ENCODE data around the gene HOXB3. TPM values are rescaled to one million over a fixed set of nuclear protein-coding genes. Genes with fewer than 3 reads are reported as not detected.

The HOXB3 gene
- total RNA-seq, 2 experiments from 2014 or later: 10.5 to 13.6 TPM

- ATAC-seq (ENCODE audit: low read depth) (no peak), DNase-seq (no peak)
- peaks cover 25% of the 10 kb centered on the region for H3K4me1 Mint-ChIP-seq
- no peak overlapping the region for H3K27ac Mint-ChIP-seq
- H3K27me3 Mint-ChIP-seq: peaks cover 27% of the 10 kb centered on the region
- no peak overlapping the region for H3K4me3 Mint-ChIP-seq
- no peaks in the 10 kb centered on the region for H3K9me3 Mint-ChIP-seq
- peaks cover 2% of the 10 kb centered on the region for H3K36me3 Mint-ChIP-seq
- POLR2A ChIA-PET: no interaction called here
Observed at GRCh38 chr17:48559122-48559839, 30.8 kb downstream of the HOXB3 start.

DNA sequence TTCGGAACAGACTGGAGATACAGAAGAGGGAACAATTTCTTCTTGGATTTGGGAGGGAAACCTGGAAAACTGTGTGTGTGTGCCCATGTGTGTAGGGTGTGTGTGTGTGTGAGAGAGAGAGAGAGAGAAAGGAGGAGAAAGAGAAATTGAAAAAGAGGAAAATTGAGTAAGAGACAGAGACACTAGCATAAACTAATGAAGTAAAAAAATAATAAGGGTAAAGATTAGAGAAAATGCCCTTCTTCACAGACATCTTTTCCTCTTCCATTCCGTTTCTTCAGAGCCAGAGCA lies 31.3 kb downstream of the HOXB3 start:
- Mint-ChIP-seq H3K27ac (no peak overlapping the region), H3K4me3 (no peak overlapping the region), H3K4me1 (peaks cover 25% of the 10 kb centered on the region)

GRCh38 chr17:48558057-48558830 lies 31.8 kb downstream of the HOXB3 start:
- POLR2A ChIA-PET: no interaction called here
- DNase-seq (no peak), ATAC-seq (ENCODE audit: low read depth) (no peak)
- Mint-ChIP-seq H3K4me1 (peaks cover 25% of the 10 kb centered on the region), H3K4me3 (no peak overlapping the region), H3K27me3 (peaks cover 21% of the 10 kb centered on the region), H3K36me3 (peaks cover 4% of the 10 kb centered on the region), H3K9me3 (no peaks in the 10 kb centered on the region), H3K27ac (no peak overlapping the region)

More for the DNA sequence above, 31.3 kb downstream of the HOXB3 start:
- no peaks in the 10 kb centered on the region for H3K9me3 Mint-ChIP-seq
- H3K27me3 Mint-ChIP-seq: peaks cover 25% of the 10 kb centered on the region
- no peak for ATAC-seq (ENCODE audit: low read depth)
- POLR2A ChIA-PET: no interaction called here
- peaks cover 2% of the 10 kb centered on the region for H3K36me3 Mint-ChIP-seq
- no peak for DNase-seq

- ATAC-seq (ENCODE audit: low read depth) (no peak), DNase-seq (no peak)
- peaks cover 20% of the 10 kb centered on the region for H3K4me1 Mint-ChIP-seq
- no peaks in the 10 kb centered on the region for H3K9me3 Mint-ChIP-seq
- POLR2A ChIA-PET: no interaction called here
- H3K27me3 Mint-ChIP-seq: peaks cover 17% of the 10 kb centered on the region
- H3K27ac Mint-ChIP-seq: no peak overlapping the region
- H3K36me3 Mint-ChIP-seq: peaks cover 5% of the 10 kb centered on the region
- no peak overlapping the region for H3K4me3 Mint-ChIP-seq
Observed at GRCh38 chr17:48556576-48557401, 33.3 kb downstream of the HOXB3 start.

DNA sequence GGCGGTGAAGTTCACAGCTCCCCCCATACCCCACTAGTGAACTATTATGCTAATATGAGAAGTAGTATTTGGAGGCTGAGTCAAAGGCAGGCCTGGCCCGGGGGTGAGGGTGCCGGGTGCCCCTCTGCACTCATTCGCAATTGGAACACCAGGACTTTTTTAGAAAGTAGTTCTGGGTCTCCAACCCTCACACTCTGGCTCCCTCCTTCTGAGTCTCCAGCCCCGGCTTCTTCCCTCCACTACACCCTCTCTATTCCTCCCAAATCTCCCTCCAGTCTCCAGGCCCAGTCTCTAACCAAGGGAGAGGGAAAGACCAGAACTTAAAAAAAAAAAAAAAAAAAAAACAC lies 33.8 kb downstream of the HOXB3 start:
- peaks cover 5% of the 10 kb centered on the region for H3K36me3 Mint-ChIP-seq
- no peak overlapping the region for H3K27ac Mint-ChIP-seq
- no peaks in the 10 kb centered on the region for H3K9me3 Mint-ChIP-seq
- H3K27me3 Mint-ChIP-seq: peaks cover 17% of the 10 kb centered on the region
- POLR2A ChIA-PET: interaction anchor here (1.2 kb wide), 1 partner anchor 50 kb away, joined by 3 read pairs; no protein-coding TSS in a partner anchor
- H3K4me1 Mint-ChIP-seq: peaks cover 14% of the 10 kb centered on the region
- H3K4me3 Mint-ChIP-seq: no peak overlapping the region
- DNase-seq (no peak), ATAC-seq (ENCODE audit: low read depth) (no peak)

GRCh38 chr17:48555258-48556228 lies 34.5 kb downstream of the HOXB3 start:
- peaks cover 5% of the 10 kb centered on the region for H3K36me3 Mint-ChIP-seq
- peaks cover 17% of the 10 kb centered on the region for H3K27me3 Mint-ChIP-seq
- DNase-seq (no peak), ATAC-seq (ENCODE audit: low read depth) (peak; percentile 45)
- peak overlapping the region; percentile 78 for H3K4me3 Mint-ChIP-seq
- POLR2A ChIA-PET: interaction anchor here (0.9 to 1.2 kb wide), 3 partner anchors 22 to 64 kb away, joined by 3 to 4 read pairs (median 3); no protein-coding TSS in a partner anchor
- H3K4me1 Mint-ChIP-seq: peaks cover 12% of the 10 kb centered on the region
- H3K27ac Mint-ChIP-seq: peak overlapping the region; percentile 63
- H3K9me3 Mint-ChIP-seq: no peaks in the 10 kb centered on the region

DNA sequence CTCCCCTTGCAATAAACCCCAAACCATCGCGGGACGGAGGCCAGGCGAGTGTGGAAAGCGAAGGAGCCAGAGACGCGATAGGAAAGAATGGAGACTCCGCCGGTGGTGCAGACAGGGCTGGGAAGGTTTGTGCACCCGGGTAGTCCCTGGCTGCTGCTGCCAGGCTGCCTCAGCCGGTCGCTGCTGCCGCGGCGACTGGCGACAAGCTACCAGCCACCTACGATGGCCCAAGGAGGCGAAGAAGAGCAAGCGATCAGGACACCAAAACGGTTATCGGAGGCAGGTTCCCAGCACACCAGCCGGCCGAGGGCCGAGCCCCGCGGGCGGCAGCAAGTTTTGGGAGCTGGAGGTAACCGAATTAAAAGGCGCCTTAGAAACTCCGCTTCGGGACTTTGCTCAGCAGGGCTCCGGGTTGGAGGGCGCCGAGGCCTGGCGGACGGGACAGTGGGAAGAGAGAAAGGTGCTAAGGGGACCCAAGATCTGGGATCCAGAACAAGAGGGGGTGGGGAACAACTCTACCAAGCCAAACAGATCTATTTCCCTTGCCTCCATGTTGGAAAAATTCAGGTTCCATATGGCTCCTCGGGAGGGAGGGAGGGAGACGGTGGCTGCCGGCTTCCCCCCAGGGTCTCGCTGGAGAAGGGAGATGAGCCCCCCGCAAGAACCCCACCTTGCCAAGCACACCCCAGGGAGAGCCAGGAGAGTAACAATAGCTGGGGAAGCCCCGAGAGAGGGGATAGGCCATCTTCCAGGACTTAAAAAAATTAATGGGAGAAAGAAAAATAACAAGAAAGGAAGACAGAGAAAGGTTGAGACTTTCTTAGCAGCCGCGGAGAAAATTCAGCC lies 35.4 kb downstream of the HOXB3 start:
- Mint-ChIP-seq H3K4me3 (peak overlapping the region; percentile 78), H3K9me3 (no peaks in the 10 kb centered on the region), H3K36me3 (peaks cover 10% of the 10 kb centered on the region), H3K27ac (peak overlapping the region; percentile 63), H3K4me1 (peaks cover 12% of the 10 kb centered on the region), H3K27me3 (peaks cover 17% of the 10 kb centered on the region)
- no peak for DNase-seq
- POLR2A ChIA-PET: interaction anchor here (0.9 to 1.2 kb wide), 3 partner anchors 23 to 63 kb away, joined by 3 to 4 read pairs (median 3); no protein-coding TSS in a partner anchor
- no peak for ATAC-seq (ENCODE audit: low read depth)

DNA sequence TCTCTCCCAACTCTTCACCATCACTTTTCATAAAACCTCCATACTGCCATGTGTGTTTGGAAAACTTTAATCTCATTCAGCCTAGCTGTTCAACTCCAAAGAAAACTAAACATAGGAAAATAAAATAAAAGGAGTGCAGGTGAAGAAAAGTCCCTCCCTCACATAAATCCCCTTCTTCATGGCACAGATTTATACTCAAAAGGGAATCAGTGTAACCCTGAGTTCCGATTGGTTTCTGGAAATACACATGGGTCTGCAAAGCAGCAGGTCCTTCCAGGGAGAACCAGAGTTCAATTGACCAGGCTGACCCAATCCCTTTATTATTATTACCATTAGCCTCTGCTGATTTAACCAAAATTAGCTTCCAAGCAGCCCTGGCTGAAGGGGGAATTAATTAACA lies 36.2 kb downstream of the HOXB3 start:
- no peak overlapping the region for H3K27ac Mint-ChIP-seq
- peaks cover 14% of the 10 kb centered on the region for H3K4me1 Mint-ChIP-seq
- peaks cover 17% of the 10 kb centered on the region for H3K27me3 Mint-ChIP-seq
- POLR2A ChIA-PET: interaction anchor here (1.1 kb wide), 1 partner anchor 48 kb away, joined by 3 read pairs; no protein-coding TSS in a partner anchor
- peaks cover 12% of the 10 kb centered on the region for H3K36me3 Mint-ChIP-seq
- no peaks in the 10 kb centered on the region for H3K9me3 Mint-ChIP-seq
- DNase-seq (no peak), ATAC-seq (ENCODE audit: low read depth) (no peak)
- no peak overlapping the region for H3K4me3 Mint-ChIP-seq

DNA sequence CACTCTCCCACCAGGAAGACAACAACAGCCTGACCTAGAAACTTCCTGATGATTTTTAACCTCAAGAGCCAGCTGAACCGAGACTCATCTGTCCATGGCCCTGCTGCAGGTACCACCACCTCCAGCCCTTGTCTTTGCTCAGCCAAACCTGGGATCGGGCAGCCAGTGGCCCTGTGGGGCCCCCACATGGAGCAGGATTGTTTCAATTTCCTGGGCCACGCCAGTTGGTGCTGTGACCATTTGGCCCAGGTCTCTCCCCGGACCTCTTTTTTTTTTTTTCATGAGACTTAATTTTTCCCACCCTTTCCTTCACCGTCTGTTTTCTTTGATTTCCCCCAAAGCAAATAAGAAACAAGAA lies 36.9 kb downstream of the HOXB3 start:
- Mint-ChIP-seq H3K9me3 (no peaks in the 10 kb centered on the region), H3K4me1 (peaks cover 18% of the 10 kb centered on the region), H3K27ac (no peak overlapping the region), H3K36me3 (peaks cover 12% of the 10 kb centered on the region), H3K4me3 (no peak overlapping the region), H3K27me3 (peaks cover 12% of the 10 kb centered on the region)
- POLR2A ChIA-PET: no interaction called here
- no peak for ATAC-seq (ENCODE audit: low read depth)
- no peak for DNase-seq

DNA sequence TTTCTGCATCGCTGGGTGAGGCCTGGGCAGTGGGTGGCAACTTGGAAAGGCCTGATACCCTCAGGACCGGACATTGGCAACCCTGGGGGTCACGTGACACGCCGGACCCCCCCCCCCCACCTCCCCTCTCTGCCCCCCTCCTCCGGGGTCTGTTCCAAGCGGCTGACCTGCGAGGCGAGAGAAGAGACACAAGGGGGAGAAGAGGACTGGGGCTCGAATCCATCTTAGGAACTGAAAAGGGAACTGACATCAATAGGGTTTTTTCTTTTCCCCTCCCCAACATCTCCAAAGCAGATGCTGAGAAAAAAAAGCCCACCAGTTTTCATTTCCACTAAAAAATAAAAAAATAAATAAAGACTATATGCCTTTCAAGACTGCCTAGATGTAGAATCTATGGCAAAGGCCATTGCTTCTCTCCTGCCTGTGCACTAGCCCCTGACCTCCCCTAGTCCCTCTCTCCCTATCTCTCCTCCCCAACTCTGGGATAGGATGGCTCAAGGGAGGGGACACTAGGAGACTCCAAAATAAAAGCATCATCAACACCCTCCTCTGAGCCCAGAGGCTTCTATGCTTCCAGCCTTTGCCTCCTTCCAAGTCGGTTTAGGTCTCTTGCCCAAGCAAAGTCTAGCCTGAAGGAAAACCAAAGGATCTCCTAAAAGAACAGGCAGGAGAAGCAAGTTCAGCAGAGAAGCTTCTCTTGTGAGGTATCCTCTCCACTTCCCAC lies 37.4 kb downstream of the HOXB3 start:
- Mint-ChIP-seq H3K27me3 (peaks cover 12% of the 10 kb centered on the region), H3K9me3 (no peaks in the 10 kb centered on the region), H3K27ac (no peak overlapping the region), H3K4me1 (peaks cover 23% of the 10 kb centered on the region), H3K36me3 (peaks cover 12% of the 10 kb centered on the region), H3K4me3 (no peak overlapping the region)
- no peak for ATAC-seq (ENCODE audit: low read depth)
- POLR2A ChIA-PET: no interaction called here
- no peak for DNase-seq

DNA sequence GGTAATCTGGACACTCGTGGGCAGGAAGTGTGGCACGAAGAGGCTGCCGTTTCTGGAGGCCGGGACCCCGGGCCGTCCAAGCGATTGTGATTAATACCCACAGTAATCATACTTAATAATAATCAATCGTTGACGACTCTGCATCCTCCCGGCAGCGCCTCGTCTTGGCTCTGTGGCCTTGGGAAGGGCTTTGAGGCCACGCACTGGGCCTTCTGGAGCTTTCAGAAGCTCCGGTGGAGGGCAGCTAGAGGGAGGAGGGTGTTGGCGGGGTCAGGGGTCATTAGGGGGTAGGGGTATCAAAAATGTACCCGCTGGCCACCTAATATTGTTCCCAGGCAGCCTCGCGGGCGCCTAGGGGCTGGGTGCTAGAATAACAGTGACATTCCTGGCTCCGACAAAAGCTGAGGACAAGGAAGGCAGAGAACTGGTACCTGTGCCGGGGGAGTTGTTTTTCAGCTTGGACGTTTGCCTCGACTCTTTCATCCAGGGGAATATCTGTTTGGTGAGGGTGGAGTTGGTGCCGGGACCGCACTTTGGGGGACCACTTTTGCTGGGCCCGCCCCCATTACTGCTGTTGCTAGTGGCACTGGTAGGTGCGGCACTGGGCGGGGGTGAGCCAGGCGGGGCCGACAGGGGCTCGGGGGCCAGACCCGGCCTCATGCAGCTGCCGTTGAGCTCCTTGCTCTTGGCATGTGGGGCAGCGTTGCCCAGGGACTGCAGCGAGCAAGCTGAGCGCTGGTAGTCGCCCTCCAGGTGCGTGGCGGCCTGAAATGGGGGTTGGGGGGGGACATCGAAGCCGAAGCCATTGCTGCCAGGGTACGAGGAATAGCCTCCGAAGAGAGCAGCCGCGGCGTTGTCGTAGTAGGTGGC lies 38.2 kb downstream of the HOXB3 start:
- H3K4me1 Mint-ChIP-seq: peaks cover 29% of the 10 kb centered on the region
- peaks cover 12% of the 10 kb centered on the region for H3K27me3 Mint-ChIP-seq
- H3K4me3 Mint-ChIP-seq: no peak overlapping the region
- H3K36me3 Mint-ChIP-seq: peaks cover 12% of the 10 kb centered on the region
- no peak overlapping the region for H3K27ac Mint-ChIP-seq
- POLR2A ChIA-PET: no interaction called here
- DNase-seq: no peak
- H3K9me3 Mint-ChIP-seq: no peaks in the 10 kb centered on the region
- ATAC-seq (ENCODE audit: low read depth): no peak
